Ishikawa (cell line): ENCODE data around the gene MCF2L2.

Experiments used
- MAX ChIP-seq: IDR thresholded peaks from 2 replicates; pipeline ENCODE4 v1.6.1; 2012
- NFIC ChIP-seq: IDR thresholded peaks from 2 replicates; pipeline ENCODE4 v1.6.1; 2012
- RAD21 ChIP-seq: IDR thresholded peaks from 2 replicates; pipeline ENCODE4 v1.6.1; 2012; ENCODE audit warnings: low read depth

- TF ChIP-seq MAX = no peak
- TF ChIP-seq NFIC = no peak
- no peak for TF ChIP-seq RAD21
Measured at GRCh38 chr3:183217548-183218332, 210.7 kb downstream of the MCF2L2 start.
